GM04503 (cell line): ENCODE measurements around the gene PPP2R5E.

Experiments
- DNase-seq: peaks from one replicate; pipeline ENCODE4 v3.0.0-alpha.2; 2012; ENCODE audit warnings: low read depth

The PPP2R5E gene

DNA sequence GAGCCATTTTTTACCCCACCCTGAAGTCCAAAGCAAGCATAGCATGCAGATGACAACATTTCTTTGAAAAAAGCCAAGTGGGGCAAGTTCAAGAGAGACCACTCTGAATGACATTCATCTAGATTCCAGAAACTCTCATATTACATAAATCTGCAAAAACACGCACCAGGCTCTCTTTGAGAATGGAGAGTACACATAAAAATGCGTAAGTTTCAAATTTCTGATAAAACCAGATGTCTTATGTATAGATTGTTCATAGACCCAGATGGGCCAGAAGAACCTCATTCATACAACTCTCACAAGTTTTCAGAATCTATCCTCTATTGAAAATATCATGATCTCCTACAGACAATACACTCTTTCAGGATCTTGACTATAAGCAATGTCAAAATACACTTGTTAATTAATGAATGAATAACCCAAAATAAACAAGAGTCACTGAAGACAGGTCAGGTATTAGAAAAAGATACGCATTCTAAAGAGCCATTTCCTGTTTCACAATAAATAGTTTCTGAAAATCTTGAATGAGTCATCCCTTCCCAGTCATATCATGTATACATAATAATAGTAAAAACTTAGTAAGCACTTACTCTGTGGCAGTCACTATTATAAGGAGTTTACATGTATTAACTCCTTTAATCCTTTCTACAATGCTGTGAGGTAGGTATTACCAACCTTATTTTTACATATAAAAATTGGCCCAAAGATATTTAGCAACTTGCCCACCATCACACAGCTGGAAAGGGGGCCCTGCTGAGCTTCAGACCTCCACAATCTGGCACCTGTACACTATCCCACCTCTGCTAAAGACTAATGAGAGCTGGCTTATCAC lies 72.0 kb downstream of the PPP2R5E start:
- DNase-seq: peak; percentile 39

GRCh38 chr14:63468294-63468693 lies 74.9 kb downstream of the PPP2R5E start:
- no peak for DNase-seq

- DNase-seq: no peak
Observed at GRCh38 chr14:63467440-63468072, 75.6 kb downstream of the PPP2R5E start.

DNA sequence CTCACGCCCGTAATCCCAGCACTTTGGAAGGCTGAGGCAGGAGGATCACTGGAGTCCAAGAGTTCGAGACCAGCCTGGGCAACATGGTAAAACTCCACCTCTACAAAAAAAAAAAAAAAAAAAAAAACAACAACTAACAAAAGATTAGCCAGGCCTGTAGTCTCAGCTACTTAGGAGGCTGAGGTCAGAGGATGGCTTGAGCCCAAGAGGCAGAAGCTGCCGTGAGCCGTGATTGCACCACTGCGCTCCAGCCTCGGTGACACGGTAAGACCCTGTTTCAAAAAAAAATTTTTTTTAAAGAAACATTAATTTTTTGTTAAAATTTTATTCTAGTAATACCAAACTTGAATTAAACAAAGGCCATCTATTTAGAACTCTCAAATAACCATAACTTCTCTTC lies 77.8 kb downstream of the PPP2R5E start:
- no peak for DNase-seq

DNA sequence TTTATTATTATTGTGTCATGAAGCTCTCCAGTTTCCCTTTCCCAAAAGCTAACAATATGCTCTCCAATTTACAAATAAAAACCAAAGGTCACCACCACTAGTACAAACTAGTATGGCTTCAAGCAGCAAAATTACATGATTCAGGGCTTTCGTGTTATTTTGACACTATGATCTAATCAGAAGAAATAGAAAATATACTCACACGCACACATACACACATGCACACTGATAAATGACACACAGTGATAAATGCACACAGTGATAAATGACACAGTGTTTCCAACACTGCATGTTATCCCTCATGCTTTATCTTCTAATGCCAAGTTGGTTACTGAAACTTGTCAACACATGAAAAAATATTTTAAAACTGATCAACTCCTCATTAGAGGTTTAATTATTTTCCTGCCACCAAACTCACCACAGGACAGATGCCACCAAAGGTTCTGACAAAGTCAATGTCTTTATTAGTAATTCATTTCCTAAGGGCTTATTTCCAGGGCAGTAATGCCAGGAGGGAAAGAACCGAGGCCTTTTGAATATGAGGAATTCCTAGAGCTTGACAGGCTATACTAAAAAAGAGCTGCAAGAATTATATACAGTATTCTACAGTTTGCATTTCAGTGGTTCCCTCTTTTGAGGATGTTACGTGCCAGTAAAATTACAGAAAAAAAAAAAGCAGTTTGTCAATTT lies 82.4 kb downstream of the PPP2R5E start:
- DNase-seq: no peak

GRCh38 chr14:63459738-63460137 lies 83.4 kb downstream of the PPP2R5E start:
- DNase-seq: no peak

- DNase-seq: no peak
Observed at GRCh38 chr14:63457498-63457897, 85.7 kb downstream of the PPP2R5E start.

DNA sequence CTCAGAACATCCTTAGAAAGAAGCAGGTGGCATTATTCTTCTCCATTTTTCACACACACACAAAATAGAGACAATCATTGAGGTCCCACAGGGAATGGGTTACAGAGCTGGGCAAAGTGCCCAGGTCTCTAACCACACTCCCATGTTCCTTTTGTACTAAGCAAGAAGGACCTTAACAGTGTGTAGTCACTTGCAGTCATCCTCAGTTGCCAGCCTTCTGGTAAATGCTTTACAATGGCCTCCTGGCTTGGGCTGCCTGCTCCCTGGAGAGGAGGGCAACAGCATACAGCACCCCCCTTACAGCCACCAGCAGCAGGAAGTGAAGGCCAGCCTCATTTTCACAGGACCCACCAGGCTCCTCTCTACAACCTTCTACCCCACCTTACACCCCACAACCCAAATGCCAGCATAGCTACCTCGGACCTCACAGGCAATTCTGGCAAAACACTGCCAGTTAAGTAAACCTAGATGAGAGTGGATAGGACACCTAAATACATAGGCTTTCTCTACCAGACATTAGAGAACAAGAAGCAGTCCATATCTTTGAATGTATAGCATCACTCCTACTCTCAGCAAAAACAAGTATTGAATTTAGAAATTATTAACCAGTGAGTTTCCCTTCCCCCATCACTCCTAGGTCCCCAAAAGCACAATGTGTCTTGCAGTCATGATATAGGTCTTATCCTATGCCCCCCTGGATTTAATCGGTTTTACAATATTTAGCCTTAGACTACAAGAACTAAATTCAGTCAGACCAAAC lies 88.1 kb downstream of the PPP2R5E start:
- peak; percentile 22 for DNase-seq

DNA sequence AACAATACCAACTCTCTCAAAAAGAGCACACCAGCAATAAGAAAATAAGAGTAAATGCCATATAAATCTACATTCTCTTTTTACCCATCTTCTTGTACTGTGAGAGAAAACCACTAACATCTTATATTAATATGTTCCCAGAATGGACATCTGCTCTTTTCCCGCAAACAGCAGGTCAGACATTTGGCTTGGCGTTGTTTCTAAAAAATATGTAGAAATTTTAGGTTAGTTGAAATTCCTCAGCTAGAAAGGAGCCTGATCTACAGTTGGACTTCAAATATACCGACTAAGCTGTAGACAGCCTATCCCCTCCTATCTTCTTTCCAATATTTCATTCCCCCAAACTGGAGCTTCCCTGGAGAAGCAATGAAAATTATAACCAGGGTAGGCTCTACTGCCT lies 88.7 kb downstream of the PPP2R5E start:
- no peak for DNase-seq

DNA sequence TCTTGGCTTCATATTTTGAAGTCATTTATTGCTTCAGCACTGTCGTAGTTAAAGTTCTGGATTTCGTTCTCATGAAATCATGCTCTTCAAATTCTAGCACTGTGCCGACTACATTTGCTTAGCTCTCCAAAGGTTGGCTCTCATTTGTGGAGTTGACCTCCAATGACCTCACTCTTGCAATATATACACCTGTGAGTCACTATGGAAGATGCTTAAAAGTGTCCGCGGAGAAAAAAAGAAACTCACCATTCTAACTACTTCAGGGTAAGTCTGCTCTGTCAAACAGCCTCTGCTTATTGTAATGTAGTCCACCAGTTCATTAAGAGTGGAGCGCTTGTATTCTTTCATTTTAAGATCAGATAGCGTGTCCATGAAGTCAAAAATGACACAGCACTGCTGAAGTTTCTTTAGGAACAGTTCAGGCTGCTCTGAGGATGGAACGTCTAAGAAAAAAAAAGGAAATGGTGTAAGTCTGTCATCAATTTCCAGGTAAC lies 89.7 kb downstream of the PPP2R5E start:
- no peak for DNase-seq

GRCh38 chr14:63452796-63453195 lies 90.4 kb downstream of the PPP2R5E start:
- no peak for DNase-seq

DNA sequence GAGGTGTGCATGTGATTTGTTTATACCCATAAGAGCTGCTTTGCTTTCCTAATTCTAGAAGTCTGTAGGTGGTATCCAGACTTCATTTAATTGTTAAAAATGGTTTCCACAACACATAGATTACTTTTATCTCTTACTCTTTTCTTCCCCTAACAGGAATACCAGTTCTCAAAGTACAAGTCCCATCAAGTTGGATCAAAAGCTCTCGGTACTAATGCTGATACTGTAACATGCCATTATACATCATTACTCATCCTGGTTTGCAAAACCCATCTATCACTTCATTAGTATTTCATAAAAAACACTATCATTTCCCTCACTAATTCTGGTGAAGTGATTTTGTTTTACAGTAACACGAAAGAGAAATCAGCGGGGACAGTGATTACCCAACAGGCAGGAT lies 94.3 kb downstream of the PPP2R5E start:
- DNase-seq: no peak

GRCh38 chr14:63444588-63444987 lies 98.6 kb downstream of the PPP2R5E start:
- DNase-seq: no peak

- no peak for DNase-seq
Observed at GRCh38 chr14:63443988-63444387, 99.2 kb downstream of the PPP2R5E start.

- no peak for DNase-seq
Observed at GRCh38 chr14:63443361-63443760, 99.8 kb downstream of the PPP2R5E start.

- DNase-seq: peak; percentile 92
Observed at GRCh38 chr14:63438065-63438757, 105.0 kb downstream of the PPP2R5E start.

- no peak for DNase-seq
Observed at GRCh38 chr14:63436286-63437098, 106.7 kb downstream of the PPP2R5E start.

- DNase-seq: peak; percentile 65
Observed at GRCh38 chr14:63435838-63436237, 107.3 kb downstream of the PPP2R5E start.

DNA sequence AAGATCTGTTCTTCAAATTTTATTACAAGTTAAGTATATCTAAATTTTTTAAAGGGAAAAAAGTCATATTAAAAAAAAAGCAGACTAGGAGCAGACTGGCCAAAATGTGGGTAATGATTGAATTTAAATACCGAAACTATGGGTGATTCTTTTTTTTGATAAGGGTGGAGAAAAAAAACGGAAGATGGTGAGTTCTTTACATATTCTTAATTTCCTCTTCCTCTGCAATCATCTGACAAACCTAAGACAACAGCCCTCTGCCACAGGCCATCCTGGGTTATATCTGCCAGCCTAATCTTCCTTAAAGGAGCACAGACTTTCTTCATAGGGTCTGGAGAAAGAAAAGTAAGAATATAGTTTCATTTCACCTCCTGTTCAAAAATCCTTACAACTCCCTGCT lies 108.0 kb downstream of the PPP2R5E start:
- DNase-seq: no peak

DNA sequence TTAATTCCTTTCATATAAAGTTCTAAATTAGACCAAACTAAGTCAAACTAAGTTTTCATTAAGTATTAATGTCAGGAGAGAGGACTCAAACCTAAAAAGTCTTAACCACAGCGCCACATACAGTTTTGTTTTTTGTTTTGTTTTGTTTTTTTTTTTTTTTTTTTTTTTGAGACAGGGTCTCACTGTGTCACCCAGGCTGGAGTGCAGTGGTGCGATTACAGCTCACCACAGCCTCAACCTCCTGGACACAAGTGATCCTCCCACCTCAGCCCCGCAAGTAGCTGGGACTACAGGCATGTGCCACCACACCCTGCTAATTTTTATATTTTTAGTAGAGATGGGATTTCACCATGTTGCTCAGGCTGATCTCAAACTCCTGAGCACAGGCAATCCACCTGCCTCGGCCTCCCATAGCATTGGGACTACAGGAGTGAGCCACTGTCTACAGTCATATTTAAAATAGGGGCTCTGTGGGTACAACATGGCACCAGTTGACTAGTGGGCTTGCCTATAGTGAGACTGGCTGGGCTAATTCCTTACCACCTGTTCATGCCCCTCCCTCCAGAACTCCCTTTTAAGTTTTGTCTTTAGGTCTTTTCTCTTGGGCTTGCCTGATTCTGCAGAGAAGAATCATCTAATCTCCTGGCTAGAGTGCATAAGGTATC lies 110.2 kb downstream of the PPP2R5E start:
- no peak for DNase-seq
